AG08395 (cell line): ENCODE measurements around the gene LDHB.
A peak's percentile ranks its signal among the peaks of the same experiment; 100 is the strongest.
"Not testable (repeated sequence)": the region's sequence is repeated elsewhere in the genome, so short reads cannot be mapped to it uniquely, and the experiment has no call there.

Source experiments
- DNase-seq: peaks from one replicate; pipeline ENCODE4 v3.0.0; 2012; ENCODE audit warnings: mixed read lengths, low spot score

Gene LDHB

DNA sequence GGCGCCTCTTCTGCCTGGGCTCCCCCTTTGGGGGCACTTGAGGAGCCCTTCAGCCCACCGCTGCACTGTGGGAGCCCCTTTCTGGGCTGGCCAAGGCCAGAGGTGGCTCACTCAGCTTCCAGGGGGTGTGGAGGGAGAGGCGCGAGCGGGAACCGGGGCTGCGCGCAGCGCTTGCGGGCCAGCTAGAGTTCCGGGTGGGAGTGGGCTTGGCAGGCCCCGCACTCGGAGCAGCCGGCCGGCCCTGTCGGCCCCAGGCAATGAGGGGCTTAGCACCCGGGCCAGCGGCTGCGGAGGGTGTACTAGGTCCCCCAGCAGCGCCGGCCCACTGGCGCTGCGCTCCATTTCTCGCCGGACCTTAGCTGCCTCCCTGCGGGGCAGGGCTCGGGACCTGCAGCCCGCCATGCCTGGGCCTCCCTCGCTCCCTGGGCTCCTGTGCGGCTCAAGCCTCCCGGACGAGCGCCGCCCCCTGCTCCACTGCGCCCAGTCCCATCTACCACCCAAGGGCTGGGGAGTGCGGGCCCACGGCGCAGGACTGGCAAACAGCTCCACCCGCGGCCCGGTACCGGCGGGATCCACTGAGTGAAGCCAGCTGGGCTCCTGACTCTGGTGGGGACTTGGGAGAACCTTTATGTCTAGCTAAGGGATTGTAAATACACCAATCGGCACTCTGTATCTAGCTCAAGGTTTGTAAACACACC lies 3.9 kb upstream of the LDHB start:
- not testable (repeated sequence) for DNase-seq

GRCh38 chr12:21659383-21659782 lies 1.7 kb upstream of the LDHB start:
- DNase-seq, result no peak

DNA sequence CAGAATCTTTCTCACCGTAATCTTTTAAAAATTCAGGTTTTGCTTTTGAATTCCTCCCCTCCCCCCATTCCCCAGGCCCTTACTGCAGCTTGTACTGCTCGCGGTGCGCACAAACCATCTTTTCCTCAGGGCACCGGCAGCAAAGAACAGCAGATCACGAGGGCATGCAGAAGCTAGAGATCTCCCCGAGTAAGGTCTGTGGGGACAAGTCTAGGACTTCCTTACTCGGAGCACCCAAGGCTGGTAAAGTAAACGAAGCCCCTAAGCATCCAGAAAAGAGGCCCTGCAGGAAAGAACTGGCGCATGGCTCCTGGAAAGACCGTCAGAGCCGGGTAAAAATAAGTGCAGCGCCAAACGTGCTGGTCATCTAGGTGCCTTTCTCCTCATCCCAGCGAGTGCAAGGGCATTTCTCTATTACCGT lies 727 bp downstream of the LDHB start:
- peak; percentile 28 for DNase-seq

GRCh38 chr12:21655591-21655990 lies 2.1 kb downstream of the LDHB start:
- DNase-seq, result no peak

DNA sequence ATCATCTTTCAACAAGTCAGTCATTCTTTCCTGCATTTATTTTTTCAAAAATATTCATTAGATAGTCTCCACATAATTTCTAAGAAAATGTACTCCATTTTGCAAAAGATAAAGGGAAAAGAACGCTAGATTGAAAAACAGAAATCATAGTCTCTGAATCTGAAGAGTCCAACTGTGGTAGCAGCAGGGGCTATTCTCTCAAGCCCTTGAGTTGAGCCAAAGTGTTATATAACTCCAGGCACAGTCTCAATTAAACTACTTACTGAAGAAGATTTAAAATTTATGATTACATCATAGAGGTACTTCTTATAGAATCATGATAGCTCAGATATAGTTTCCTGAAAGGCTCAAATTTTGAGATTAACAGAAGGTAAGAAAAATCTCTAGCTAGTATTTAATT lies 5.8 kb downstream of the LDHB start:
- no peak for DNase-seq

DNA sequence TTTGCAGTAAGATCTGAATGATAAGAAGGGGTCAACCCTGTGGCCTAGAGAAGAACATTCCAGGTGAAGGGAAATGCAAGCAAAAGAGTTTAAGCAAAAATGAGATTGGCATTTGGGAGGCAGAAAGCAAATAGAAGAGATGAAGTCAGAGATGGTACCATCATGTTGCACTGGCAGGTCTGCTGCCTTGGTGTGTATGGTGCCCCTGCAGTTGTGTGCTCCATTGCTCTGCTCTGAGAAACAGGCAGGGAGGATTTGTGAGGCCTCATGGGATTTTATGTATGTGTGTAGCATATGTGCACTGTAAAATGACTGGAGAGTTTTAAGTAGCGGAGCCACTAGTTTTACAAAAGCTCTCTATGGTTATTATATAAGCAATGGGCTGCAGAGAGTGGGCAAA lies 6.6 kb downstream of the LDHB start:
- no peak for DNase-seq

- DNase-seq, result no peak
Observed at GRCh38 chr12:21649034-21649433, 8.6 kb downstream of the LDHB start.

DNA sequence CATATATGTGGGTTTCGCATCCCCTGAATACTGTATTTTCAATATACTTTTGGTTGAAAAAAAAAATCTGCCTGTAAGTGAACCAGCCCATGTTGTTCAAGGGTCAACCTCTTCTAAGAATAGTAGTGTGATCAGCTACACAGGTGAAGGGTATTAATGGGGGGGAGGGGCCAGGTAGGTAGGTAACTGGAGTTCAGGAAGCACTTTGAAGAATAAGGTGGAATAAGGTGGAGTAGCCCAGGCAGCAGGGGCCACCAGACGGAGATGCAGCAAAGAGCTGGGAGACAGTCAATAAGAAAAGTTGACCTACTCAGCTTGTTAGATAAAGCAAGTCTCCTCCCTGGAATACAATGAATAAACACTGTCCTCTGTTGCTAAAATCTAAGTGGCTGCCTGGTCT lies 9.3 kb downstream of the LDHB start:
- no peak for DNase-seq

GRCh38 chr12:21647179-21647578 lies 10.5 kb downstream of the LDHB start:
- DNase-seq, result no peak

GRCh38 chr12:21645041-21645500 lies 12.6 kb downstream of the LDHB start:
- not testable (repeated sequence) for DNase-seq

GRCh38 chr12:21644516-21644915 lies 13.1 kb downstream of the LDHB start:
- DNase-seq, result no peak

GRCh38 chr12:21643758-21644157 lies 13.9 kb downstream of the LDHB start:
- DNase-seq, result no peak

- no peak for DNase-seq
Observed at GRCh38 chr12:21642707-21643389, 14.8 kb downstream of the LDHB start.

GRCh38 chr12:21638054-21638891 lies 19.4 kb downstream of the LDHB start:
- no peak for DNase-seq

- no peak for DNase-seq
Observed at GRCh38 chr12:21634245-21634644, 23.4 kb downstream of the LDHB start.

GRCh38 chr12:21631367-21631766 lies 26.3 kb downstream of the LDHB start:
- no peak for DNase-seq

- DNase-seq, result no peak
Observed at GRCh38 chr12:21627924-21628323, 29.7 kb downstream of the LDHB start.

GRCh38 chr12:21618566-21618965 lies 39.1 kb downstream of the LDHB start:
- no peak for DNase-seq

- DNase-seq, result no peak
Observed at GRCh38 chr12:21617030-21617429, 40.6 kb downstream of the LDHB start.

- no peak for DNase-seq
Observed at GRCh38 chr12:21615431-21615830, 42.2 kb downstream of the LDHB start.

DNA sequence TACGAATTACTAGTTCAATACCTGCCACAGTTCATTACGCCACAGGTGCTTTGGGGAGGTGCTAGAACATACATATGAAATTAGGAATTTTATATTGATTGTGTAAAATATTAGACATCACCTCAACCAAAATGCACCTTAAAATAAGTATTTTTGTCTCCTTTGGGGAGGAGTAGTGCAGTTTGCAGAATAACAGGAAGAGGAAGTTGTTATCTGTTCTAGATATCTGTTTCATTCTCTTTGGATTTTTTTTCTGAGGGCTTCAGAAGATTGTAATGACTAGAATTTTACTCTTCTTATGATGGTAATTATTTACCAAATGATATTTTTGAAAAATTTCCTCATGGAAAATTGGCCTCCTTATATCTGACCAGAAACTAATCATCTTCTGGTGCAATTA lies 43.1 kb downstream of the LDHB start:
- DNase-seq, result no peak

GRCh38 chr12:21613931-21614330 lies 43.7 kb downstream of the LDHB start:
- no peak for DNase-seq

DNA sequence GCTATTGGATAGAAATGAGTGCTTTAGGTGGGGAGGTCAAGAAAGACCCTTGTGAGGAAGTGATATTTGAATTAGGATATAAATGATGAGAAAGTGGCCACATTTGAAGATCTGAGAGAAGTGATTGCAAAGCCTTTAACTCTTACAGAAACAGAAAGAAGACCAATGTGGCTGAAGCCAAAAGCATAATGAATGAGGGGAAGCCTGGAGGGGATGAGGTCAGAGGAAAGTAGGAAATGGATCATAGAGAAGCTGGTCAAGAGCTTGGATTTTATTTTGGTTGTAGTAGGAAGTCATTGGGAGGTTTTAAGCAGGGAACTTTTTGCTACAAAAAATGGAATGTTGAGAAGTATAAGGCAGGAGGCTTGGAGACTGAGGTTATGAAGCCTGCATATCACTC lies 49.4 kb downstream of the LDHB start:
- no peak for DNase-seq
